Measurements from ENCODE around the gene ANO4.
"Not testable (repeated sequence)": the region's sequence is repeated elsewhere in the genome, so short reads cannot be mapped to it uniquely, and the experiment has no call there.

The ANO4 gene

GRCh38 chr12:100868487-100868886 is 73.9 kb downstream of the ANO4 start:
- no peak for DNase-seq

GRCh38 chr12:100871195-100871734 is 76.7 kb downstream of the ANO4 start:
- no peak for DNase-seq

- no peak for DNase-seq
Observed at GRCh38 chr12:100875156-100875555, 80.6 kb downstream of the ANO4 start.

GRCh38 chr12:100875771-100876170 is 81.2 kb downstream of the ANO4 start:
- no peak for DNase-seq

- no peak for DNase-seq
Observed at GRCh38 chr12:100877776-100878175, 83.2 kb downstream of the ANO4 start.

- no peak for DNase-seq
Observed at GRCh38 chr12:100895192-100895591, 100.6 kb downstream of the ANO4 start.

- DNase-seq = no peak
Observed at GRCh38 chr12:100896192-100896591, 101.6 kb downstream of the ANO4 start.

- DNase-seq = peak in 1 of 51 donors; percentile 1
Observed at GRCh38 chr12:100897240-100897639, 102.7 kb downstream of the ANO4 start.

GRCh38 chr12:100899301-100899700 is 104.7 kb downstream of the ANO4 start:
- no peak for DNase-seq

GRCh38 chr12:100900808-100901207 is 106.2 kb downstream of the ANO4 start:
- DNase-seq = no peak

GRCh38 chr12:100901266-100901665 is 106.7 kb downstream of the ANO4 start:
- DNase-seq = no peak

- no peak for DNase-seq
Observed at GRCh38 chr12:100904270-100904669, 109.7 kb downstream of the ANO4 start.

GRCh38 chr12:100908501-100908900 is 113.9 kb downstream of the ANO4 start:
- DNase-seq = no peak

- peak in 2 of 51 donors; percentile 3 to 23 for DNase-seq
Observed at GRCh38 chr12:100913872-100914592, 119.5 kb downstream of the ANO4 start.

GRCh38 chr12:100919116-100919515 is 124.5 kb downstream of the ANO4 start:
- no peak for DNase-seq

- DNase-seq = no peak
Observed at GRCh38 chr12:100920493-100920892, 125.9 kb downstream of the ANO4 start.

GRCh38 chr12:100926669-100927248 is 132.2 kb downstream of the ANO4 start:
- no peak for DNase-seq

GRCh38 chr12:100927826-100928225 is 133.2 kb downstream of the ANO4 start:
- no peak for DNase-seq

- DNase-seq = no peak
Observed at GRCh38 chr12:100932571-100932970, 138.0 kb downstream of the ANO4 start.

GRCh38 chr12:100933531-100933930 is 139.0 kb downstream of the ANO4 start:
- not testable (repeated sequence) for DNase-seq

GRCh38 chr12:100935929-100936328 is 141.4 kb downstream of the ANO4 start:
- no peak for DNase-seq

GRCh38 chr12:100936661-100937060 is 142.1 kb downstream of the ANO4 start:
- no peak for DNase-seq

- no peak for DNase-seq
Observed at GRCh38 chr12:100940503-100940902, 145.9 kb downstream of the ANO4 start.

Measured in hypothalamus (tissue), 51 donors.